CD8-positive, alpha-beta memory T cell (primary cell): ENCODE measurements around the gene RCCD1. TPM values are rescaled to one million over a fixed set of nuclear protein-coding genes. Genes with fewer than 3 reads are reported as not detected.

Source experiments
- polyA plus RNA-seq: library from polyadenylated mRNA; unstranded; fragments of 300-500 nt; fragmentation: Illumina TruSeq; gene quantifications from one replicate; pipeline ENCODE4 v1.2.3, GENCODE V29; 2021
- total RNA-seq, 2 experiments: library from RNA; stranded (reverse); gene quantifications; one replicate each; pipeline ENCODE4 v1.2.3, GENCODE V29; 2021

The RCCD1 gene
- total and polyA plus RNA-seq, 3 experiments from 2014 or later: 2.6 to 21.7 (median 20.9) TPM

Other genes starting within 250 kb of the RCCD1 start
- gene BLM, start 237.5 kb upstream of the RCCD1 start, total RNA-seq: 10 to 100 TPM; 37.0 to 37.6 TPM
- gene BLM, start 237.5 kb upstream of the RCCD1 start, polyA plus RNA-seq: 5.8 TPM
- gene FURIN, start 86.3 kb upstream of the RCCD1 start, total RNA-seq: 100 to 1,000 TPM; 121 to 124 TPM
- gene FURIN, start 86.3 kb upstream of the RCCD1 start, polyA plus RNA-seq: 11.7 TPM
- 1 to 10 TPM; 2.5 to 2.6 TPM for gene FES, start 70.4 kb upstream of the RCCD1 start, total RNA-seq
- gene FES, start 70.4 kb upstream of the RCCD1 start, polyA plus RNA-seq: 0.28 TPM
- gene MAN2A2, start 51.6 kb upstream of the RCCD1 start, total RNA-seq: 10 to 100 TPM; 90.7 to 92.7 TPM
- 10.8 TPM for gene MAN2A2, start 51.6 kb upstream of the RCCD1 start, polyA plus RNA-seq
- 10 to 100 TPM; 39.5 to 43.5 TPM for gene HDDC3, start 22.3 kb upstream of the RCCD1 start, total RNA-seq
- gene HDDC3, start 22.3 kb upstream of the RCCD1 start, polyA plus RNA-seq: 34.7 TPM
- 10 to 100 TPM; 74.6 to 78.2 TPM for gene UNC45A, start 19.6 kb upstream of the RCCD1 start, total RNA-seq
- 68.6 TPM for gene UNC45A, start 19.6 kb upstream of the RCCD1 start, polyA plus RNA-seq
- gene PRC1, start 39.7 kb downstream of the RCCD1 start, total RNA-seq: 10 to 100 TPM; 79.7 to 79.9 TPM
- 3.4 TPM for gene PRC1, start 39.7 kb downstream of the RCCD1 start, polyA plus RNA-seq
- 10 to 100 TPM; 20.4 to 20.6 TPM for gene VPS33B, start 67.7 kb downstream of the RCCD1 start, total RNA-seq
- 10.6 TPM for gene VPS33B, start 67.7 kb downstream of the RCCD1 start, polyA plus RNA-seq
- gene SV2B, start 145.4 kb downstream of the RCCD1 start, total RNA-seq: under 1 TPM in 1 of 2 experiments, not detected in 1; 0.02 TPM
- not detected for gene SV2B, start 145.4 kb downstream of the RCCD1 start, polyA plus RNA-seq